Transverse colon (tissue), 4 donors: ENCODE results near the gene PLCG2. TPM values are rescaled to one million over a fixed set of nuclear protein-coding genes. Genes with fewer than 3 reads are reported as not detected.

Experiments
- DNase-seq: peaks from one replicate; pipeline ENCODE4 v3.0.0-alpha.2; 2019
- H3K27ac ChIP-seq, 4 donors: fragments of 200-600 bp; sonication (generic); 2 replicates each; pipeline ENCODE4 v1.5.1; 2016 to 2018; ENCODE audit warnings: inconsistent platforms in 4 of 4
- H3K27me3 ChIP-seq: fragments of 200-600 bp; sonication (generic); 2 replicates; pipeline ENCODE4 v1.5.1; 2017; ENCODE audit warnings: inconsistent platforms
- H3K36me3 ChIP-seq, 4 donors: fragments of 200-600 bp; sonication (generic); 2 replicates each; pipeline ENCODE4 v1.5.1; 2017 to 2019; ENCODE audit warnings: inconsistent platforms in 4 of 4
- H3K4me1 ChIP-seq, 4 donors: fragments of 200-600 bp; sonication (generic); 2 replicates each; pipeline ENCODE4 v1.5.1; 2017 to 2020; ENCODE audit warnings: inconsistent platforms in 4 of 4
- H3K4me3 ChIP-seq, 4 donors: fragments of 200-600 bp; sonication (generic); 1 replicate in 1 of 4; 2 replicates in 3 of 4; pipeline versions ENCODE4 v1.5.1 to v1.6.1; 2017 to 2019; ENCODE audit warnings: inconsistent platforms in 4 of 4
- H3K9me3 ChIP-seq, 2 donors: fragments of 200-600 bp; sonication (generic); 2 replicates each; pipeline ENCODE4 v1.5.1; 2017 to 2019; ENCODE audit warnings: inconsistent platforms in 2 of 2
- EP300 ChIP-seq: sonication (generic); formaldehyde crosslinking; IDR thresholded peaks from one replicate; pipeline ENCODE4 v1.6.1; 2017; ENCODE audit warnings: antibody characterized with exemption, low read depth
- POLR2A ChIP-seq: fragments of 450-650 bp; IDR thresholded peaks from one replicate; pipeline ENCODE4 v1.6.1; 2016; ENCODE audit warnings: antibody characterized with exemption, mild to moderate bottlenecking, moderate library complexity
- POLR2AphosphoS5 ChIP-seq, 3 donors: sonication (generic); formaldehyde crosslinking; IDR thresholded peaks; one replicate each; pipeline ENCODE4 v1.6.1; 2016; ENCODE audit warnings: antibody characterized with exemption in 3 of 3
- WGBS, 2 donors: methylation state at CpG; one replicate each; pipeline ENCODE4 v1.1.5; 2018; ENCODE audit warnings: low coverage in 1 of 2; 5-methylcytosine and 5-hydroxymethylcytosine counted together
- in situ Hi-C, 4 donors: fragments of 200-750 bp; cut with MboI; loops; one replicate each; pipeline versions ENCODE4 v1.15.0 to v1.15.1; 2017; ENCODE audit warnings: low sequenced_read_pairs in 3 of 4, low pct_ligation_motif_present in 1 of 4, low pct_unique_long_range_greater_than_20kb in 1 of 4
- intact Hi-C: fragments of 100-400 bp; cut with DNase I; formaldehyde crosslinking; loops from one replicate; pipeline ENCODE4 v1.15.1; 2023; ENCODE audit warnings: low total_unique reads
- total RNA-seq, 4 donors: library from RNA; depleted of rRNA; stranded (reverse); fragments of >200 nt; gene quantifications; one replicate each; pipeline ENCODE4 v1.1.0, GENCODE V29; 2016
- TF ChIP-seq, protein P1 (sequence below), 5 experiments: fragments of 200-600 bp in 3 of 5; fragments of 450-650 bp in 2 of 5; sonication (generic) in 3 of 5; IDR thresholded peaks; 1 replicate in 2 of 5; 2 replicates in 3 of 5; pipeline ENCODE4 v1.5.1; 2016 to 2017; ENCODE audit warnings: antibody characterized with exemption in 5 of 5, inconsistent platforms in 3 of 5, mild to moderate bottlenecking in 2 of 5, moderate library complexity in 1 of 5

The PLCG2 gene
- total RNA-seq, 4 donors from 2014 or later = 9.0 to 65.9 (median 28.6) TPM

- no peak for DNase-seq
- in situ Hi-C loops = loop anchor here in 2 of 4 donors (25.0 kb wide), 1 partner anchor 516 kb away; no protein-coding TSS in a partner anchor
- no peaks in the 10 kb centered on the region for H3K9me3 ChIP-seq
- no peaks in the 10 kb centered on the region for H3K4me1 ChIP-seq
- no peaks in the 10 kb centered on the region for H3K36me3 ChIP-seq
- no peak overlapping the region for H3K4me3 ChIP-seq
- intact Hi-C loops = no loop called here
- WGBS, 2 donors = 87 to 89% methylated on average over 10 of the region's 10 CpGs
- no peaks in the 10 kb centered on the region for H3K27me3 ChIP-seq
- H3K27ac ChIP-seq = no peak overlapping the region
- TF ChIP-seq POLR2AphosphoS5 (IDR thresholded peaks at IDR 0.05) = no peak
- TF ChIP-seq, protein P1, sequence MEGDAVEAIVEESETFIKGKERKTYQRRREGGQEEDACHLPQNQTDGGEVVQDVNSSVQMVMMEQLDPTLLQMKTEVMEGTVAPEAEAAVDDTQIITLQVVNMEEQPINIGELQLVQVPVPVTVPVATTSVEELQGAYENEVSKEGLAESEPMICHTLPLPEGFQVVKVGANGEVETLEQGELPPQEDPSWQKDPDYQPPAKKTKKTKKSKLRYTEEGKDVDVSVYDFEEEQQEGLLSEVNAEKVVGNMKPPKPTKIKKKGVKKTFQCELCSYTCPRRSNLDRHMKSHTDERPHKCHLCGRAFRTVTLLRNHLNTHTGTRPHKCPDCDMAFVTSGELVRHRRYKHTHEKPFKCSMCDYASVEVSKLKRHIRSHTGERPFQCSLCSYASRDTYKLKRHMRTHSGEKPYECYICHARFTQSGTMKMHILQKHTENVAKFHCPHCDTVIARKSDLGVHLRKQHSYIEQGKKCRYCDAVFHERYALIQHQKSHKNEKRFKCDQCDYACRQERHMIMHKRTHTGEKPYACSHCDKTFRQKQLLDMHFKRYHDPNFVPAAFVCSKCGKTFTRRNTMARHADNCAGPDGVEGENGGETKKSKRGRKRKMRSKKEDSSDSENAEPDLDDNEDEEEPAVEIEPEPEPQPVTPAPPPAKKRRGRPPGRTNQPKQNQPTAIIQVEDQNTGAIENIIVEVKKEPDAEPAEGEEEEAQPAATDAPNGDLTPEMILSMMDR (IDR thresholded peaks at IDR 0.05) = no peak
Observed at GRCh38 chr16:81878529-81878928, 99.4 kb downstream of the PLCG2 start.

GRCh38 chr16:81879625-81880024, 100.5 kb downstream of the PLCG2 start:
- no peaks in the 10 kb centered on the region for H3K27me3 ChIP-seq
- no peak overlapping the region for H3K4me3 ChIP-seq
- no peak for DNase-seq
- 63 to 78% methylated on average over 5 to 7 of the region's 7 CpGs for WGBS, 2 donors
- TF ChIP-seq POLR2AphosphoS5 (IDR thresholded peaks at IDR 0.05) (no peak), POLR2A (no peak), EP300 (no peak)
- TF ChIP-seq, protein P1 (IDR thresholded peaks at IDR 0.05) = no peak
- no peaks in the 10 kb centered on the region for H3K36me3 ChIP-seq
- intact Hi-C loops = no loop called here
- H3K9me3 ChIP-seq = no peaks in the 10 kb centered on the region
- in situ Hi-C loops = loop anchor here in 2 of 4 donors (25.0 kb wide), 1 partner anchor 517 kb away; no protein-coding TSS in a partner anchor
- no peaks in the 10 kb centered on the region for H3K4me1 ChIP-seq
- H3K27ac ChIP-seq = no peak overlapping the region

DNA sequence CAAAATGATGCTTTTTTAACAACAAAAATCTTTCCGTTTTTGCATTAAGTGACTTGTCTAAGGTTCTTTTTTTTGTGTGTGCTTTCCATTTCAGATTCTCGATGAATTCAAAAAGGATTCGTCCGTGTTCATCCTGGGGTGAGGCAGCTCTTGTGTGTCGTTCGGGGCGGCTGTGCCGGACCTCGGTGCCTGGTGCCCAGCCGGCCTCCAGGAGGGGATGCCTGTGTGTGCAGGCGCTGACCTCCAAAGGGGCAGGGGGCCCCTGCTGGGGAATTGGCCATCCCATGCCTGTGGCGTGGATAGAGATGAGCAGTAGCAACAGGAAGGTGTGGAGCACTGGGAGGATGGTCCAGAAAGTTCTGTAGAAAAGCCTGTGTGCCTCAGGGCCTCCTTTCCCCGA, 101.7 kb downstream of the PLCG2 start:
- TF ChIP-seq, protein P1 (IDR thresholded peaks at IDR 0.05) = no peak
- TF ChIP-seq POLR2A = no peak
- no peak for TF ChIP-seq POLR2AphosphoS5 (IDR thresholded peaks at IDR 0.05)
- no peak for TF ChIP-seq EP300
- Histone ChIP-seq H3K9me3 (no peaks in the 10 kb centered on the region), H3K4me1 (no peaks in the 10 kb centered on the region), H3K4me3 (no peak overlapping the region), H3K27me3 (no peaks in the 10 kb centered on the region), H3K27ac (no peak overlapping the region), H3K36me3 (no peaks in the 10 kb centered on the region)
- in situ Hi-C loops (loop anchor here in 2 of 4 donors (25.0 kb wide), 1 partner anchor 519 kb away; no protein-coding TSS in a partner anchor), intact Hi-C loops (no loop called here)
- WGBS, 2 donors = 72 to 76% methylated on average over 5 to 13 of the region's 13 CpGs
- no peak for DNase-seq

GRCh38 chr16:81881228-81881627, 102.1 kb downstream of the PLCG2 start:
- no peaks in the 10 kb centered on the region for H3K4me1 ChIP-seq
- H3K4me3 ChIP-seq = no peak overlapping the region
- H3K9me3 ChIP-seq = no peaks in the 10 kb centered on the region
- no peaks in the 10 kb centered on the region for H3K36me3 ChIP-seq
- intact Hi-C loops = no loop called here
- 97% methylated on average over 2 of the region's 2 CpGs; no CpG with 5 or more reads in 1 of the 2 donors for WGBS, 2 donors
- H3K27me3 ChIP-seq = no peaks in the 10 kb centered on the region
- TF ChIP-seq EP300 (no peak), POLR2A (no peak), POLR2AphosphoS5 (IDR thresholded peaks at IDR 0.05) (no peak)
- H3K27ac ChIP-seq = no peak overlapping the region
- DNase-seq = no peak
- in situ Hi-C loops = loop anchor here in 2 of 4 donors (25.0 kb wide), 1 partner anchor 519 kb away; no protein-coding TSS in a partner anchor

GRCh38 chr16:81882559-81882958, 103.5 kb downstream of the PLCG2 start:
- H3K27me3 ChIP-seq = no peaks in the 10 kb centered on the region
- no peaks in the 10 kb centered on the region for H3K4me1 ChIP-seq
- H3K9me3 ChIP-seq = no peaks in the 10 kb centered on the region
- H3K27ac ChIP-seq = no peak overlapping the region
- intact Hi-C loops = no loop called here
- in situ Hi-C loops = loop anchor here in 2 of 4 donors (25.0 kb wide), 1 partner anchor 520 kb away; no protein-coding TSS in a partner anchor
- no peak for TF ChIP-seq POLR2AphosphoS5 (IDR thresholded peaks at IDR 0.05)
- TF ChIP-seq, protein P1 (IDR thresholded peaks at IDR 0.05) = no peak
- no peak for TF ChIP-seq EP300
- DNase-seq = no peak
- no peak overlapping the region for H3K4me3 ChIP-seq
- WGBS, 2 donors = 75 to 79% methylated on average over 2 to 5 of the region's 5 CpGs
- H3K36me3 ChIP-seq = no peaks in the 10 kb centered on the region
